Germinal center (tissue), 1 donor: ENCODE results near the gene TFEB.

Experiments
- DNase-seq: peaks from one replicate; pipeline ENCODE4 v3.0.0; 2012; ENCODE audit warnings: mixed read lengths, low spot score

Gene TFEB

DNA sequence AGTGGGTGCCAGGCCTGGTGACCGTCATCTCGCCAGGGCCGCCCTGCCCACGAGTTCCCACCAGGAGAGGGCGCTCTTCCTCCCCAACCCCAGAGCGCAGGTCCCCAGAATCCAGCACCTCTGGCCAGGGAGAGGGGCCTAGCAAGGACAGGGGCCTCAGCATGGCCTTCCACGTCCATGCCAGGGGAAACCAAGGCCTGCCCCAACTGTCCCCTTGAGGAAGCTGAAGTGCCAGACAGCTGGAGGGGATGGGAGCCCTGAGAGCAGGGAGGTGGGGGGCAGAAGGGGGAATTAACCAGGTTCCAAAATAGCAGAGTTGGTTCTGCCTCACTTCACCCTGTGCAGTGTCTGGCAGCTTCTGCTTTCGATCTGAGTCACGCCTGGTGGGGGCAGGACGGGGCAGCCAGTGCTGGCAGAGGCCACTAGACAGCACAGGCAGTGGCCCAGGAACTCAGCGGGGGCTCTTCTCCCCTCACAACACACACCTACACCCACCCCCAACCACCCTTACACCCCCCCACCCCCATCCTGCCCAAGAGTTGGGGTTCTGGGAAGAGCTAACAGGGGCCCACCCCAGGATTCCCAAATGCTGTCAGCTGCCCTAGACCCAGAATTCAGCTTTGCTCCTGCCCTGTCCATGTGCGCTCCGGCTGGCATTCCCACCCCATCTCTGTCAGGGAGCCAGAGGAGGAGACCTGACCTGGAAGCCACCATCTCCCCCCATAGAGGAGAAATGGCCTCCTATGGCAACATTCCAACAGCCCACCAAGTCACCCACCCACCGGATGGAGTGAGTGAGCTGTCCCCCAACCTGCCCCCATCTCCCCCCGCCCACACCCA, 29.2 kb downstream of the TFEB start:
- peak; percentile 94 for DNase-seq

DNA sequence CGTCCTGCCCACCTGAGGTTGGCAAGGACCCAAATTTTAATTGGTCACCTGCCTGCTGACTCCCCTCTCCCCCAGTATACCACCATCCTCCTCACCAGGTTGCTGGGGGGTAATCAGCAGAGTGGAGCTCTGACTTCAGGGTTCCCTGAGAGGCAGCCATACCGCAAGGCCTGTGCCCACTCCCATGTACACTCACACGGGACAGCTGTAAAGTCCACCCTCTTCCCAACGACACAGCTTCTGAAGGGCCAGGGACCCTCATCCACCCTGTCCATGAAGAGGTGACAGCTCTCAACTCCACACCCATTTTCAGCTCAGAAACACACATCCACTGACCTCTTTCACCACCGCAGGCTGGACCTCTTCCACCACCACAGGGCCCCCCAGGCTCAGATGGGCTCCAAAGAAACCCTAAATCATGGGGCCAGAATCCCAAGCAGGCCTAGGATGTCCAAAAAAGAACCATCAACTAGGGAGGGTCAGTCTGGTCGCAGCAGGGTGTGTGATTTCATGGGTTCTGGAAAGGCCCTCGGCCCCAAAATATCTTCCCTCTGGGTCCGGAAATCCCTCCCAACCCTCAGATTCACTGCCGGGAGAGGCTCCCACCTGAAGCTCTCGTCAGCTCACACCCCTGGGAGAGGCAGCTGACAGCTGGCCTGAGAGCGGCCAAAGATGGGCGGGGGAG, 30.0 kb downstream of the TFEB start:
- DNase-seq: no peak

DNA sequence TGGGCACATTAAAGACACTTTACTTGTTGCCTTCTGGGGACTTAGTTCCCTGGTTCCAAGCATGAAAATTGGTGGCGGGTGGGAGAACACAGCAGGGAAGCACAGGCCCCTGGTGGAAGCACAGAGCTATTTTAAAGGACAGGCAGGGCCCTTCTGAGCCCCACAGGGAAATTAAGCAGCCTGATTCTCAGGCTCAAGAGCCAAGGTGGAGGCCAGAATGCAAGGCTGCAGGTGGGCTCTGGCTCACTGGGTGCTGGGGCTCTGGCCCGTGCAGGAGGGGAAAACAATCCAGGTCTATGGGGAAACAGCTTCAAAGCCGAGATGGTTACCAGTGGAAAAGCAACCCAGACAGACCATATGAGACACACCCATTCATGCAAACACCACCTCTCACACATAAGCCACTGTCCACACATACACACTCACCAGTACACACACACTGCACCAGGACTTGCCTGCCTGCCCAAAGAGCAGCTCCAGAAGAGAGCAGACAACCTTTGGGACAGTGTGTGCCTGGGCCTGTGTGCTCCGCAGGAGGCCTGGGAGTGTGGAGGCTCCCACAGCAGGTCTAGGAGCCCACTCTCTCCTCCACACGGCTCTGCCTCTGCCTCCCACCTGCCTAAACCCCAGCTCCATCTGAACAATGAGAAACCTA, 30.6 kb downstream of the TFEB start:
- no peak for DNase-seq

DNA sequence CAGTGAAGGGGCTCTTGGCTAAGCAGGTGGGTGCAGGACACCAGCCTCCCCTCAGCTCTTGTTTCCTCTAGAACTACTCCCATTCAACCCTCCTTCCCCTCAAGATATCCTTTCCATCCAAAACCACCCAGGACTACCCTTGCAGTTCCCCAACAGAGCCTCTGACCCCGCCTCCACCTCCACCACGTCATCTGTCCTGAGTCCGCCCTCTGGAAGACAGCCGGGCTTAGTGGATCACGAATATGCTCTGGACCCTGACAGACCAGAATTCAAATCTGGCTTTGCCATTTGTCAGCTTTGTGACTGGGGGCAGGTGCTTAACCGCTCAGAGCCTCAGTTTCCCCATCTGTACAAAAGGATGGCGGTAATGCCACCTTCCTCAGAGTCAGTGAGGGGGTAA, 31.4 kb downstream of the TFEB start:
- no peak for DNase-seq

DNA sequence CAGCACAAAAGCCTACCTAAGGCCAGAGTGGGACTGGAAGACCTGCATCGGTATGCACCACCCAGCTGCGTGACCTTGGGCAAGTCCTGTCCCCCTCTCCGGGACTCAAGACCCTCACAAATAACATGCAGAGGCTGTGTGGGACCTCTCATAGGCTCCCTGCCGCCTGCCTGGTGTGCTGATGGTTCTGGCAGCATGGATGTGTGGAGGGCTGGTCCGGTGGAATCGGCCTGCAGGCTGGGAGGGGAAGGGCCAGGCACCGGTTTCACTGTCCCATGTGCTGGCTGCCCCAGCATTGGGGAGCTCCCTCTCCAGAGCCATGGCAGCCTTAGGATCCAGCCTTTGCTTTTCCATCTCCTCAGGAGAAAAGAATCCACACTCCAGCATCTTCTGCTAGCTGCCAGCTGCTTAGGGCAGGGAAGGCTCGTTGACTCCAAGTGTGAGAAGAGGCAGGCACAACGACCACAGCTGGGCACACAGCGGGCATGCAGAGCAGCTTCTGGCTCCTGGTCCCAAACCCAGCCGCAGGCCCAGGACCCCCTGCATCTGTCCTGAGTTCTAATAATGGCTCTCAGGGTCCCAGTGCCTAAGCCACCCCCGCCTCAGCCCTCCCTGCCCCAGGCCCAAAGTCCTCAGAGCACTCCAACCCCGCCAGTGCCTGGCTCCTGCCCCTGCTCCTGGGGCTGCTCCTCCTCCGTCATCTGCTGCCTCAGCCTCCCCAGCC, 32.5 kb downstream of the TFEB start:
- DNase-seq: no peak

DNA sequence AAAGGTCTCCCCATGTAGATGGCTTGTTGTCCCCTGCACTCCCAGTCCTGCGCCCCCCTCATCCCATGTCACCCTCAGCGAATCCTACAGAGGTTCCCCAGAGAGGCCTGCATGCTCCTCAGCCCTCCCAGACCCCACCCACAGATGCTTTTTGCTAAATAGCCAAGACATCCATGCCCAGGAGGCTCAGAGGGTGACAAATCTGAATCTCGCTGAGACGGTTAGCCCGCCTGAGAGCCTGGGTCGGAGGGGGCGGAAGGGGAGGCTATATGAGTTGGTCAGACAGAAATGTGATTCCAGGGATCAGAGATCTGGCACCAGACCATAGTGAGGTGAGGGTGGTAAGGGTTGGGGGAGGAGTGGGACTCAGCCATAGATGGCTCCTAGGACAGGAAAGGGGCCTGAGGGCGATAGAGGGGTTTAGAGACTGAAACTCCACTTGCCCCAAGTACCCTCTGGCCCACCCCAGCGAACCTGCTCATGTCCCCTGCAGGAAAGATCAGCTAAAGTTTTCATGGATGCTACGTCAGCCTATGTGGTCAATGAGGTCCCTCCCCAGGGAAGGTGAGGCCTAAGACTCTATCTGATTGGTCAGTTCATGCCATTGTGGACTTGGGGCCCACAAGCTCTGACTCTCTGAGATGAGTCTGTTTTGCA, 33.2 kb downstream of the TFEB start:
- no peak for DNase-seq

DNA sequence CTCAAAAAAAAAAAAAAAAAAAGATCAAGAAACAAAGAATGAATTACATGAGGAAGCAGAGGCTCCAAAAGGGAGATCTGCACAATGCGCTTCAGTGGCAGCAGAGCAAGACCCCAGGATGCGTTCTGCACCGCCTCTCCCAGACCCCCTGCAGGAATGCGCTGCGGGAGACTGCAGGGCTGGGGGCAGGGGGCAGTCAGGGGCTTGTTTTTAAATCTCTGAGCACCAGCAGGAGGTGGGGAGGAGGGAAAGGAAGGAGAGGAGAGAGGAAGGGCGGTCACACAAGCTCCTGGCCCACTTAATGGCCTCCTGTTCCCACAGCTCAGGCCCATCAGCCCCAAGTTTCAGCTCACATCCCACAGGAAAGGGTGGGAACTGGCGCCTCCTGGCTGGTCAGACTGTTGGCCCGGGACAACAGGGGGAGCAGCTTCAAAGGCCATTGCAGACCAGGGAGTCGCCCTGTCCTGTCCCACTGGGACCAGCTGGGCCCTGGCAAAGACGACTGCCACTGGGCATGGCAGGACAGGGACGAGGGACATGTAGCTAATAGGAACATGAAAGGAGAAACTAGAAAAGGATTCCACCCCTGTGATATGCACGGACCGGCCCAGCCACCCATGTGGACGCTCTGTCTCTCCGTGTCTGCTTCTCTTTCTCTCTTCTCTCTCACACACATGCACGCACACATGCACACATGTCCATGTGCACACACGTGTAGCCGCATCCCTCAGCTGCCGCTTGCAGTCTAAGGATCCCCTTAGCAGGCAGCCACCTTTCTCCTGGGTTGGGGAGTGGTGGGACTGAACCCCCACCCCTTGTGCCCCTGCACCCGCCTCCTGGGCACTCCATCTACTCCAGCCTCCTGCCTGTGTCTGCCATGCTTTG, 34.7 kb downstream of the TFEB start:
- no peak for DNase-seq

DNA sequence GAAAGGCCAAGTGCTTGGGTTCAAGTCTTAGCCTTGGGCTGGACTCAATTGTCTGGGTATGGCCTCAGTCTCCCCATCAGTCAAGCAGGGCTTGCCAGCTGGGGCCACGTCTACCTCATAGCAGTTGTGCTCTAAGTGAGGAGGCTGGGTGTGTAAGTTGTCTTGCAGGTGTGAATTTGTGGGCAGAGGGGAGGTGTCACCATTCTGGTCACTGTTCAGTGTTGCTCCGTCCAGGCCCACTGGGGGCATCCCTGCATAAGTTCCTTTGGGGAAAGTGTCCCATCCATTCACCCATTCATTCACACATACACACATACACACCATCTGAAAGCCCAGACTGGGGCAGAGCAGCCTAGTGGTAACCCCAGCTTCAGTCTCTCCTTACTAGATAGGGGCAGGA, 36.3 kb downstream of the TFEB start:
- no peak for DNase-seq

DNA sequence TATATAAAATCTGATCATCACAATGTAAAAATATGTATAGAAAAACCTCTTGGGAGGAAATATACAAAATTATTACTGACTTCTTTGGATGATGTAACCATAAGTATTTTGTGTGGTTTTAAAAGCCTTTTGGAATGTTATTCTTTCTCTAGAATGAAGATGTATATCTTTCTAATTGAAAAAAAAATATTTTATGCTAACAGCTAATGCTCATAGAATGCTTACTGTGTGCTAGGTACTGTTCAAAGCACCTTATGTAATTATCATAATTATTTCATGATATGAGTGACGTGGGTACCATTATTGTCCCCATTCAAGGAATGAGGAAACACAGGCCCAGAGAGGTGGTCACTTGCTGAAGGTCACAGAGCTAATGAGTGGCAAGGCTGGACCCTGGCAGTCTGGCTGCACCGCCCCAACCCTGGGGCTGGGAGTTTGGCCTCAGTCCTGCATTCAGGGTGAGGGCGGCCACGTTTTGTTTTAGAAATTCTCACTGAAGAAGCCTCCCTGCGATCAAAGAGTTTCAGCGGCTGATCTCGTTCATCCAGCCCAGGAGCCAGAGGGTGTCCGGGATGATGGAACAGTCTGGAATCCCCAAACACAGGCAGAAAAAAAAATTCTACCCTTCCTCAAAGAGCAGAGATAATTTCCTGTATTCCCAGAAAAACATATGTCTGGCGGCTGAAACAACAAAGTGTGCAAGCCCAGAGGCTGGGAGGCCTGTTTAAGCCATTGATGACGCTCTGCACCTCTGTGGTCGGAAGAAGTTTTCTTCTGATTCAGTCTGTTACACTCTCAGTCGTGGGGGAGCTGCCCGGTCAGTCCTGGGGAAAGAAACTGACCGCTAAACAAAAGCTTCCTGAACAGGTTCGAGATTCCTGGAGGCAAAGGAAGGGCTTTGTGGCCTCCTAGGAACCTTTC, 37.3 kb downstream of the TFEB start:
- DNase-seq: no peak

DNA sequence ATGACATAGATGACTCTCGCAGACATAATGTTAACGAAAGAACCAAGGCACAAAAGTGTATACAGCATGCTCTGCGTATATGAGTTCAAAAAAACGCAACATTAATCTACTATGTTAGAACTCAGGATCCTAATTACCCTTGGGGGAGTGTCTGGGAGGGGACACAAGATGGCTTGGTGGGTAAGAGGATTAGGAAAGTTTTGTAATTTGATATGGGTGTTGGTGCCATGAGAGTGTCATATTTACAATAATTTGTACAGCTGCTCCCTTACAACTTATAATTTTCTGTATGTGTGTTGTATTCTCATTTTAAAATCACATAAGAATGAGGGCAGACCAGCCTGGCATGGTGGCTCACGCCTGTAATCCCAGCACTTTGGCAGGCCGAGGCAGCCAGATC, 38.6 kb downstream of the TFEB start:
- no peak for DNase-seq

DNA sequence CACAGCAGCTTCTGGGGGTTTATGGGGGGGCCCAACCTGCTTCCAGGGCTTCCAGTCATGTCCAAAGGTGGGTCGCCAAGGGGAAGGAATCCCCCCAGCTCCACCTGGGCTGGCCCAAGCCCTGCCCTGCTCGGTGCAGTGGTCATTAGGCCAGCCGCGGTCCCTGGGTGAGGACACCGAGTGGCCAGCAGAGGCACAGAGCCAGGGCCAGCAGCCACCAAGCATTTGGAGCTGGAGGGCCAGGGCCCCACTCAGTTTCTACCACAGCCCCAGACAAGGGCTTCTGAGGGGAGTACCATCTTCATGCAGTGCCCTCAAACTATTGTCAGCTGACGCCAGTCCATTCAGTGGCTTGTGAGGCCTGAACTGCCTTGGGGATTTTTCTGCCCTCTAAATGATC, 39.6 kb downstream of the TFEB start:
- no peak for DNase-seq

DNA sequence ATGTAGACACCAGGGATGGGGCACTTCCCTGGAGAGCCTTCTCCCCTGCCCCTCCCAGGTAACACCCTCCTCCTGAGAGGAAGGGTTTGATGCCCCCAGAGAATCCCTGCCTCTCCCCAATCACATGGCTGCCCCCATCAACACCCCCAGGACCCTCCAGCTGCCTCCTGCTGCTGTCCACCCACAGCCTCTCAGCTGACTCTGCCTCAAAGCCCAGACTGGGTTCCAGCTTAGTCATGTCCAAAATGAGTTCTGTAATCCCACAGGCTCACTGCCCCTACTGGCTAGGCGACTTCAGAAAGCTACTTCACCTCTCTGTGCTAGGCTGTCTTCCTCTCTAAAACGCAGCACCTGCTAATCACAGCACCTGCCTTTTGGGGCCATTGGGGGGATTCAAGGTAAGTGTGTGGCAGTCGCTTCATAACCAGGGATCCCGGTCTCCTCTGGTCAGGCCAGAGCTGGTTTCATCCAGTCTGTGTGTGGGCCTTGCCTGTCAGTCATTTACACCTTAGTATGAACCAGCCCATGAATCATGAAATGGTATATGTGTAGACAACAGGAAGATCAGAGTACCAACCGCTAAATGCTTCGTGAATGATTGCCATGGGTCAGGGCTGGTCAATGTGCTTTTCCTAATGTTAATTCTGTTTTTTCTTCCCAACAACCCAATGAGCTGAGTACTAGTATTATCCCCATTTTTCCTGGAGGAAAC, 40.4 kb downstream of the TFEB start:
- no peak for DNase-seq

DNA sequence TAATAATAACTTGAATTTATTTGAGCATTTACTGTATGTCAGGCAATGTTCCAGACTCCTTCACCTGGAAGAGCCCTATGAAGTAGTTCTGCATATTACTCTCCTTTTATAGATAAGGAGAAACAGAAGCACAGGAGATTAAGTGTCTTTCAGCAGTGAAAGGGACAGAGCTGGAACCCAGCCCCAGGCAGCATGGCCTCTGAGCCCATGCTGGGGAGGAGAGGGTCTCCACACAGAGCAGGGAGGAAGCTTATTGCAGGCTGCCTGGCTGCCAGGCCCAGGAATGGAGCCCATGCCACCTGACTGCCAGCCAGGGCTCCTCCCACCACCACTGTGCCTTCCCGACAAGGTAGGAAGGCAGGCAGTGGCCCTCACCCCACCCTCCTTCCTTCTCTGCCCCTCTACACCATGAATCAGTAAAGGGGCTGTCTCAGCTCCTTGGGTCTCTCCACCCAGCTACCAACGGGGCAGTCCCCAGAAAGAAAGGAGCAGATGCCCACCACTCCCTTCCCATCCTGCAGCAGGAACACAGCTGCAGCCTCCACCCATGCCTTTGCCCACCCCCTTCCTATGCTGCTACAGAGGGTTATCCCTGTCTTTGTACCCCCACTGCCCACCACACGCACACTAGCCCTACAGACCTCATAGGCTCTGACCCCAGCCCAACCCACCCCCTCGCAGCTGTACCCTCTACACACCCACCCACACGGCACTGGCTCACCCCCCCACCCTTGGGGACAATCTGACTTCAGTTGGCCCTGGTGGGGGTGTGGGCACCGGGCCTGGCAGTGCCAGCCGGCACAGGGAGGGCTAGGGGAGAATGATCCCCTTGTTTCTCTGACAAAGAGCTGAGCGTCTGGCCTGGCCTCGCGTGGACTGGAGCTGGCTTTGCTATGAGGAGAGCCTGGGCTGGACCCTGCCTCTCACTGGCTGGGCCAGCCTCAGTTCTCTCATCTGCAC, 41.8 kb downstream of the TFEB start:
- DNase-seq: no peak

DNA sequence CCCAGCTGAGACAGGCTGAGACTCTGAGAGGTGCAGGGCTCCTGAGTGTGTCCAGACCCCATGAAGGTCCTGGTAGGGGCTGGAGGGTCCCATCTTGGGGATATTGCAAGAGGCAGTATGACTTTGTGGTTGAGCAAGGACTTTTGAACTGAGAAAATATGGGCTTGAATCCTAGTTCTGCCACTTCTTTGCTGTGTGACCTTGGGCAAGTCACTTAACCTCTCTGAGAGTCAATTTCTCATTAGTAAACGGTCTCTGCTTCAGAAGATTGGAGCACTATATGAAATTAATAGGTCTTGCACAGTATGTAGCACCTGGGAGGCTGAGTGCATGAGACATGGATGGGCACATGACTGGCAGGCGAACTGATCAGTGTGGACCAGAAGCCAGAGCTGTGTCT, 42.7 kb downstream of the TFEB start:
- no peak for DNase-seq

DNA sequence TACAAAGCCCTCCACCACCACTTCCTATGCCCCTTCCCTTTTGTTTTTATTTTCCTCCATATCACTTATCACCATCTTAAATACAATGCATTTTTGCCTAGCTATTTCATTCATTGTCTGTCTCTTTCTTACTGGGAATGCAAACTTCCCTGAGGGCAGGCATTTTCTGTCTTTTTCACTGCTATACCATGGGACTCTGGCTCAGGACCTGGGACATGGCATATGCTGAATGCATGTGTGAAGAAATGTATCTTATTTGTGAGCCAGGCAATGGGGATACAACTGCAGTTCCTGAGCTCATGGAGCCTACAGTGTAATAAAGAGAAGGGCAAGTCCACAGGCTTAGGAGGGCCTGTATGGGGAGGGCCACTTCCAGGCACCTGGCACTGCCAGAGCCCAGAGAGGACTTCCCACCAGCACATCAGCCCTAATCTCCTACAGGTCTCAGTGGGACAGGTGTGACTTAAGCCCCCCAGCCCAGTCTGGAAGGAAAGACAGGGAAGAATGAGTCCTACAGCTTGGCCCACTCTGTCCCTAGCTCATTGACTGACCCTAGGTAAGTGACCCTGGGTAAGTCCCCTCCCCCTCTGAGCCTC, 43.2 kb downstream of the TFEB start:
- no peak for DNase-seq

DNA sequence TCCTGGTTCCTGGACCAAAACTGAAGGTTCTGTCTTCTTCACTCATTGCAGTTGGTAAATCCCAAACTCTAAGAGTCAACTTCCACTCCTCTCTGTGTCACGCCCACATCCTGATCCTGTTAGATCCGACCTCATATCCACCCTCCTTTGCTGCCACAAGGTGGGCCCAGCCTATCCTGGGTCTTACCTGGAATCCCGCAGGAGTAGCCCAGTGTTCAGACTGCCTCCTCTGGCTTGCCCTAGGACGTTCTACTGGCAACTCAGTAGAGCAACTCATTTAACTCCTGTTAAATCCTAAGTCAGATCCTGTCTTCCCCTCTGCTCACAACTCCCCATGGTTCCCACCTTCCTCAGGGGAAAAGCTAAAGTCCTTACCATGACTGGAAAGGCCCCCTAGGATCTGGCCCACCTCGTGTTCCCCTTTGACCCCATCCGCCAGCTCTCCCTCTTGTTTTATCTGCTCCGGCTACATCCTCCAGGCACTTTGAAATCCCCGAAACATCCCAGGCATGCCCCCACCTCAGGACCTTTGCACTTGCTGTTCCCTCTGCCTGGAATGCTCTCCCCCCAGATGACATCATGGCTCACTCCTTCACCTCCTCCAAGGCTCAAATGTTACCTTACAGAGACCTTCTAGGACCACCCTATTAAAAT, 43.9 kb downstream of the TFEB start:
- DNase-seq: no peak
